Osteoblast (primary cell): Measurements from ENCODE around the gene OR6K3. TPM values are rescaled to one million over a fixed set of nuclear protein-coding genes. Genes with fewer than 3 reads are reported as not detected.

ENCODE experiments used
- DNase-seq: peaks from one replicate; pipeline ENCODE4 v3.0.0; 2011; ENCODE audit warnings: low spot score, mixed read lengths; ENCODE audit not compliant: insufficient read length; ENCODE audit errors: missing footprints
- H2AFZ ChIP-seq: 2 replicates; pipeline ENCODE4 v1.6.0; 2011; ENCODE audit warnings: mild to moderate bottlenecking, low read length
- H3K27ac ChIP-seq: 2 replicates; pipeline ENCODE4 v1.5.1; 2011; ENCODE audit warnings: mild to moderate bottlenecking, low read depth, low read length, moderate library complexity
- H3K27me3 ChIP-seq: 2 replicates; pipeline ENCODE4 v1.6.0; 2012; ENCODE audit warnings: mild to moderate bottlenecking, control low read depth, inconsistent platforms, low read length, moderate library complexity; ENCODE audit not compliant: insufficient read depth
- H3K36me3 ChIP-seq: 2 replicates; pipeline ENCODE4 v1.5.1; 2011; ENCODE audit warnings: mild to moderate bottlenecking, low read length, control low read depth, moderate library complexity; ENCODE audit not compliant: insufficient read depth
- H3K4me1 ChIP-seq: 2 replicates; pipeline ENCODE4 v1.5.1; 2011; ENCODE audit warnings: mild to moderate bottlenecking, low read length, control low read depth, moderate library complexity; ENCODE audit not compliant: insufficient read depth
- H3K4me2 ChIP-seq: 2 replicates; pipeline ENCODE4 v1.6.0; 2011; ENCODE audit warnings: mild to moderate bottlenecking, low read length; ENCODE audit not compliant: insufficient read depth
- H3K4me3 ChIP-seq: fragments of 200-600 bp; sonication (generic); 3 replicates; pipeline ENCODE4 v1.5.1; 2012; ENCODE audit warnings: mild to moderate bottlenecking, low read length, inconsistent platforms; ENCODE audit not compliant: insufficient read depth
- H3K79me2 ChIP-seq: 2 replicates; pipeline ENCODE4 v1.6.0; 2012; ENCODE audit warnings: mild to moderate bottlenecking, low read length, control low read depth, inconsistent platforms; ENCODE audit not compliant: insufficient read depth
- H3K9me3 ChIP-seq: 2 replicates; pipeline ENCODE4 v1.5.1; 2011; ENCODE audit warnings: low read depth, low read length, control low read depth
- H4K20me1 ChIP-seq: 2 replicates; pipeline ENCODE4 v1.6.0; 2012; ENCODE audit warnings: mild to moderate bottlenecking, low read length, control low read depth; ENCODE audit not compliant: insufficient read depth
- CTCF ChIP-seq: IDR thresholded peaks from 2 replicates; pipeline ENCODE4 v1.5.1; 2011; ENCODE audit warnings: mild to moderate bottlenecking, low read depth, low read length, moderate library complexity; ENCODE audit errors: extremely low read depth
- total RNA-seq: library from RNA; depleted of rRNA; stranded (reverse); fragments of >200 nt; gene quantifications from 2 replicates; pipeline ENCODE4 v1.2.3, GENCODE V29; 2012

OR6K3 gene
- total RNA-seq, 1 donor, result not detected

DNA sequence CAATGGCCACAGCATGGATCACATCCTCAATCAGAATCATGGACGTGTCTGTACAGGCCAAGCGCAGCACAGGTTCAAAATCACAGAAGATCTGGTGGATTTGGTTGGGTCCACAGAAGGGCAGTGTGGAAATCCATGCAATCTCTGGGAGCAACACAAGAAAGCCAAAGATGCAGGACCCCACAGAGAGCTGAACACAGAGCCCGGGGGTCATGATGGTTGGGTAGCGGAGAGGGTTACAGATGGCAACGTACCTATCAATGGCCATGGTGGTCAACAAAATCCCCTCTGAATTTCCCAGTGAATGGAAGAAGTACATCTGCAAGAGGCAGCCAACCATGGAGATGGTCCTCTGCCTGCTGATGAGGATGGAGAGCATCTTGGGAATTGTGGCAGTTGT, 3.9 kb upstream of the OR6K3 start:
- Histone ChIP-seq H3K9me3 (no peaks in the 10 kb centered on the region), H3K4me3 (no peak overlapping the region), H3K4me1 (no peaks in the 10 kb centered on the region), H3K79me2 (no peaks in the 10 kb centered on the region), H4K20me1 (no peaks in the 10 kb centered on the region), H3K36me3 (no peaks in the 10 kb centered on the region), H3K27me3 (no peaks in the 10 kb centered on the region), H2AFZ (no peak overlapping the region), H3K4me2 (no peak overlapping the region), H3K27ac (no peak overlapping the region)
- DNase-seq, result no peak
- TF ChIP-seq CTCF, result no peak

- no peak overlapping the region for H2AFZ ChIP-seq
- no peaks in the 10 kb centered on the region for H3K9me3 ChIP-seq
- no peak overlapping the region for H3K4me2 ChIP-seq
- H3K27me3 ChIP-seq, result no peaks in the 10 kb centered on the region
- no peak for TF ChIP-seq CTCF
- H3K79me2 ChIP-seq, result no peaks in the 10 kb centered on the region
- H3K4me1 ChIP-seq, result no peaks in the 10 kb centered on the region
- H4K20me1 ChIP-seq, result no peaks in the 10 kb centered on the region
- H3K27ac ChIP-seq, result no peak overlapping the region
- no peaks in the 10 kb centered on the region for H3K36me3 ChIP-seq
- DNase-seq, result no peak
- no peak overlapping the region for H3K4me3 ChIP-seq
Measured at GRCh38 chr1:158719664-158720063, 856 bp downstream of the OR6K3 start.

GRCh38 chr1:158717344-158717743, 3.2 kb downstream of the OR6K3 start:
- no peak overlapping the region for H2AFZ ChIP-seq

GRCh38 chr1:158716335-158716734, 4.2 kb downstream of the OR6K3 start:
- Histone ChIP-seq H3K36me3 (no peaks in the 10 kb centered on the region), H3K9me3 (no peaks in the 10 kb centered on the region), H3K27ac (no peak overlapping the region), H3K4me1 (no peaks in the 10 kb centered on the region), H2AFZ (no peak overlapping the region), H3K79me2 (no peaks in the 10 kb centered on the region), H3K4me2 (no peak overlapping the region), H4K20me1 (no peaks in the 10 kb centered on the region), H3K27me3 (no peaks in the 10 kb centered on the region), H3K4me3 (no peak overlapping the region)
- no peak for TF ChIP-seq CTCF
- DNase-seq, result no peak

More at GRCh38 chr1:158717344-158717743, 3.2 kb downstream of the OR6K3 start:
- peak; percentile 51 for DNase-seq
- Histone ChIP-seq H3K79me2 (no peaks in the 10 kb centered on the region), H3K9me3 (no peaks in the 10 kb centered on the region), H3K36me3 (no peaks in the 10 kb centered on the region), H3K4me2 (no peak overlapping the region), H3K4me3 (no peak overlapping the region), H3K27me3 (no peaks in the 10 kb centered on the region), H4K20me1 (no peaks in the 10 kb centered on the region), H3K4me1 (no peaks in the 10 kb centered on the region), H3K27ac (no peak overlapping the region)
- no peak for TF ChIP-seq CTCF
